ENCODE measurements around the gene CAPG. TPM values are rescaled to one million over a fixed set of nuclear protein-coding genes. Genes with fewer than 3 reads are reported as not detected.

The CAPG gene, protein sequence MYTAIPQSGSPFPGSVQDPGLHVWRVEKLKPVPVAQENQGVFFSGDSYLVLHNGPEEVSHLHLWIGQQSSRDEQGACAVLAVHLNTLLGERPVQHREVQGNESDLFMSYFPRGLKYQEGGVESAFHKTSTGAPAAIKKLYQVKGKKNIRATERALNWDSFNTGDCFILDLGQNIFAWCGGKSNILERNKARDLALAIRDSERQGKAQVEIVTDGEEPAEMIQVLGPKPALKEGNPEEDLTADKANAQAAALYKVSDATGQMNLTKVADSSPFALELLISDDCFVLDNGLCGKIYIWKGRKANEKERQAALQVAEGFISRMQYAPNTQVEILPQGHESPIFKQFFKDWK
- total RNA-seq = 377 TPM
- 361 TPM for polyA plus RNA-seq (ENCODE audit: insufficient read depth, low read depth, low replicate concordance)
- long read RNA-seq, donor 1, transcript CAPG-204 (10 exons, 1,151 nt) = major isoform, 27 of 32 reads
- long read RNA-seq, donor 1, partial matches to known transcripts = 0 of 32 reads
- long read RNA-seq, donor 1, other reads (novel, unspliced or antisense) = 0 of 32 reads
- long read RNA-seq, donor 2, transcript CAPG-204 (10 exons, 1,151 nt) = major isoform, 19 of 24 reads
- long read RNA-seq, donor 2, partial matches to known transcripts = 5 of 24 reads
- long read RNA-seq, donor 2, other reads (novel, unspliced or antisense) = 0 of 24 reads
- long read RNA-seq, donor 3, transcript CAPG-204 (10 exons, 1,151 nt) = major isoform, 28 of 47 reads
- long read RNA-seq, donor 3, partial matches to known transcripts = 15 of 47 reads
- long read RNA-seq, donor 3, other reads (novel, unspliced or antisense) = 0 of 47 reads
- long read RNA-seq, donor 4, transcript CAPG-204 (10 exons, 1,151 nt) = major isoform, 21 of 23 reads
- long read RNA-seq, donor 4, partial matches to known transcripts = 0 of 23 reads
- long read RNA-seq, donor 4, other reads (novel, unspliced or antisense) = 0 of 23 reads
- long read RNA-seq, donor 5 = 0 reads
- long read RNA-seq, donor 6, transcript CAPG-212 (3 exons, 486 nt) = minor isoform, 9 of 49 reads
- long read RNA-seq, donor 6, transcript CAPG-204 (10 exons, 1,151 nt) = major isoform, 25 of 49 reads
- long read RNA-seq, donor 6, partial matches to known transcripts = 12 of 49 reads
- long read RNA-seq, donor 6, other reads (novel, unspliced or antisense) = 0 of 49 reads
- long read RNA-seq, donor 7, transcript CAPG-204 (10 exons, 1,151 nt) = major isoform, 170 of 255 reads
- long read RNA-seq, donor 7, transcript CAPG-201 (10 exons, 1,442 nt) = minor isoform, 37 of 255 reads
- long read RNA-seq, donor 7, partial matches to known transcripts = 29 of 255 reads
- long read RNA-seq, donor 7, other reads (novel, unspliced or antisense) = 17 of 255 reads
- long read RNA-seq, donor 8, transcript CAPG-204 (10 exons, 1,151 nt) = major isoform, 15 of 23 reads
- long read RNA-seq, donor 8, transcript CAPG-212 (3 exons, 486 nt) = minor isoform, 5 of 23 reads
- long read RNA-seq, donor 8, partial matches to known transcripts = 0 of 23 reads
- long read RNA-seq, donor 8, other reads (novel, unspliced or antisense) = 0 of 23 reads
- long read RNA-seq, donor 9, transcript CAPG-204 (10 exons, 1,151 nt) = major isoform, 18 of 24 reads
- long read RNA-seq, donor 9, transcript CAPG-212 (3 exons, 486 nt) = minor isoform, 5 of 24 reads
- long read RNA-seq, donor 9, partial matches to known transcripts = 0 of 24 reads
- long read RNA-seq, donor 9, other reads (novel, unspliced or antisense) = 0 of 24 reads
- long read RNA-seq, donor 10, transcript CAPG-204 (10 exons, 1,151 nt) = major isoform, 19 of 30 reads
- long read RNA-seq, donor 10, transcript CAPG-212 (3 exons, 486 nt) = minor isoform, 5 of 30 reads
- long read RNA-seq, donor 10, partial matches to known transcripts = 5 of 30 reads
- long read RNA-seq, donor 10, other reads (novel, unspliced or antisense) = 0 of 30 reads

DNA sequence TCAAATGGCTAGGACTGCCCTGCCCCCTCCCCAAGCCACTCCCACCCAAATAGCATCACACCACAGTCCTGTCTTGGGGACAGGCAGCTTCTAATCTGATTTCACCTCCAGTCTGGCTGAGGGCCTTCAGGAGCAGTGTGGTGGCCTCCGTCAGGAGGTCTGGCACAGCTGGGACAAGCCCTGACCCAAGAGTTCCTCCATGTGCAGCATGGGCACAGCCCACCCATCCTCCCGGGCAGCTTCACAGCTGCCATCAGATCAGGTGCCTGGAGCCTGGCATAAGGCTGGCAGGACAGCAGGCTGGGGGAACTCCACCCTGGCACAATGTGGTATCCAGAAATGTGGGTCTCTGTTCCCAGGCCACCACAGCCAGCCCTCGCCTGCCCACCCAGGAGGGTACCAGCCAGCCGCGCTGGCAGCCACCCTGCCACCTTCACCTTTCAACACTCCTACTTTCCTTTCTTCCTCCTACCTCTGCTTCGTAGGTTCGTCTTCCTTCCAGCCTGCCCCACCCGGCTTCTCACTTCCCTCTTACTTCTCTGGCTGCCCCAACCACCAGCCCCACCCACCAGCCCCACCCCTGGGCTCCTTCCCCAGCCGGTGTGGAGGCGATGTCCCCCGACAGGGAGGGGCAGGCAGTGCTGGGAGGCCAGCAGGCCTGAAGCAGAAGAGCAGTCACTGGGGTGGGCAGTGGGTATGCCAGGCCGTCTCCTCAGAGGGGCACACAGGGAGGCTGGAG is at the start of gene CAPG:
CAPG (minus strand) TSS at position 522 of the 739 bp plus-strand sequence. CDS start 8,221 bp downstream, outside the sequence.
- TF ChIP-seq, protein P1, sequence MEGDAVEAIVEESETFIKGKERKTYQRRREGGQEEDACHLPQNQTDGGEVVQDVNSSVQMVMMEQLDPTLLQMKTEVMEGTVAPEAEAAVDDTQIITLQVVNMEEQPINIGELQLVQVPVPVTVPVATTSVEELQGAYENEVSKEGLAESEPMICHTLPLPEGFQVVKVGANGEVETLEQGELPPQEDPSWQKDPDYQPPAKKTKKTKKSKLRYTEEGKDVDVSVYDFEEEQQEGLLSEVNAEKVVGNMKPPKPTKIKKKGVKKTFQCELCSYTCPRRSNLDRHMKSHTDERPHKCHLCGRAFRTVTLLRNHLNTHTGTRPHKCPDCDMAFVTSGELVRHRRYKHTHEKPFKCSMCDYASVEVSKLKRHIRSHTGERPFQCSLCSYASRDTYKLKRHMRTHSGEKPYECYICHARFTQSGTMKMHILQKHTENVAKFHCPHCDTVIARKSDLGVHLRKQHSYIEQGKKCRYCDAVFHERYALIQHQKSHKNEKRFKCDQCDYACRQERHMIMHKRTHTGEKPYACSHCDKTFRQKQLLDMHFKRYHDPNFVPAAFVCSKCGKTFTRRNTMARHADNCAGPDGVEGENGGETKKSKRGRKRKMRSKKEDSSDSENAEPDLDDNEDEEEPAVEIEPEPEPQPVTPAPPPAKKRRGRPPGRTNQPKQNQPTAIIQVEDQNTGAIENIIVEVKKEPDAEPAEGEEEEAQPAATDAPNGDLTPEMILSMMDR (IDR thresholded peaks at IDR 0.05; ENCODE audit: borderline replicate concordance, extremely low read depth, insufficient read depth) = no peak
- intact Hi-C loops (cut with DNase I) = no loop called here
- Histone ChIP-seq H3K27me3 (ENCODE audit: control insufficient read depth, insufficient read depth, low read length) (no peaks in the 10 kb centered on the region), H3K4me1 (ENCODE audit: control insufficient read depth in 2 of 3, insufficient read depth in 2 of 3, low read depth in 1 of 3, low read length in 3 of 3) (peaks cover 0 to 29% (median 24%) of the 10 kb centered on the region in 3 donors), H3K9ac (ENCODE audit: low read length in 3 of 3) (peak within 1 kb of the TSS in 1 of 3 donors; percentile 39), H3K27ac (ENCODE audit: low read depth in 2 of 2, low read length in 2 of 2) (peak within 1 kb of the TSS; percentile 55 to 79), H3K36me3 (ENCODE audit: control insufficient read depth in 2 of 3, insufficient read depth in 3 of 3, low read length in 3 of 3) (no peaks in the 10 kb centered on the region), H3K9me3 (ENCODE audit: control insufficient read depth in 2 of 3, insufficient read depth in 1 of 3, low read length in 3 of 3) (no peaks in the 10 kb centered on the region), H3K4me3 (ENCODE audit: low read length in 3 of 3) (peak within 1 kb of the TSS in 1 of 3 donors; percentile 13)
- FAIRE-seq (no peak), DNase-seq (peak in 1 of 5 donors; percentile 93)

DNA sequence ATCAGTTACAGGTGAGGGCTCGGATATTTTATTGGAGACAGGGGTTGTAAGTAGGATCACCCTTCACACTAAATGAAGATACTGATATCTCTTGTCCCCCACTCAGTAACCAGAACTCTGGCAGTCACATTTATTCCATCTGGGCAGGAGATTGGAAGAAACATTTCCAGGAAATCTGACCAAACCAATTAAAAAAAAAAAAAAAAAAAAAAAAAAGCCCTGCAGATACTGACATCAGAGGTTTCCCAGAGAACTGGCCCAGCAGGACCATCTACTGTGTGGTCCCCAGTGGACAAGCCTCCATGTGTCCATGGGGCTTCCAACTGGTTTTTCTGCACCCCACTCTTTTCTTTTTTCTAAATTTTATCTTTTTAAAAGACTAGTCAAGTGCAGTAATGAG is 49.6 kb upstream of the CAPG start:
- Histone ChIP-seq H3K4me3 (ENCODE audit: low read length in 3 of 3) (no peak overlapping the region), H3K27me3 (ENCODE audit: control insufficient read depth, insufficient read depth, low read length) (no peaks in the 10 kb centered on the region), H3K9ac (ENCODE audit: low read length in 3 of 3) (no peak overlapping the region), H3K27ac (ENCODE audit: low read depth in 2 of 2, low read length in 2 of 2) (no peak overlapping the region), H3K36me3 (ENCODE audit: control insufficient read depth in 2 of 3, insufficient read depth in 3 of 3, low read length in 3 of 3) (no peaks in the 10 kb centered on the region), H3K9me3 (ENCODE audit: control insufficient read depth in 2 of 3, insufficient read depth in 1 of 3, low read length in 3 of 3) (no peaks in the 10 kb centered on the region), H3K4me1 (ENCODE audit: control insufficient read depth in 2 of 3, insufficient read depth in 2 of 3, low read depth in 1 of 3, low read length in 3 of 3) (no peaks in the 10 kb centered on the region)
- TF ChIP-seq, protein P1 (IDR thresholded peaks at IDR 0.05; ENCODE audit: borderline replicate concordance, extremely low read depth, insufficient read depth) = no peak
- FAIRE-seq (no peak), DNase-seq (peak in 1 of 5 donors; percentile 25)
- intact Hi-C loops (cut with DNase I) = no loop called here
